CD4-positive, alpha-beta memory T cell (primary cell): ENCODE measurements around the gene ZNF665. TPM values are rescaled to one million over a fixed set of nuclear protein-coding genes. Genes with fewer than 3 reads are reported as not detected.

Experiments
- CTCF ChIA-PET: fragments of 350-600 bp; sonication (Branson Sonifier 250); formaldehyde crosslinking; loops from one replicate; lab custom pipeline; 2021; ENCODE audit warnings: inconsistent platforms; ENCODE audit not compliant: partially characterized antibody; lab: Charles Lee
- POLR2A ChIA-PET: fragments of 350-600 bp; sonication (Branson Sonifier 250); formaldehyde crosslinking; loops from one replicate; lab custom pipeline; 2021; ENCODE audit not compliant: partially characterized antibody; lab: Charles Lee
- DNase-seq, 5 donors: peaks; one replicate each; pipeline versions ENCODE4 v3.0.0 to v3.0.0-alpha.2; 2020 to 2022; ENCODE audit warnings: mixed read lengths in 1 of 5
- H3K27ac ChIP-seq: one replicate; pipeline ENCODE4 v1.7.0; 2013; ENCODE audit warnings: low read depth, low read length
- H3K27me3 ChIP-seq: 2 replicates; pipeline ENCODE4 v1.7.0; 2013; ENCODE audit warnings: mild to moderate bottlenecking, low read length, moderate library complexity; ENCODE audit not compliant: insufficient read depth
- H3K36me3 ChIP-seq: 2 replicates; pipeline ENCODE4 v1.7.0; 2013; ENCODE audit warnings: mild to moderate bottlenecking, low read length, moderate library complexity; ENCODE audit not compliant: insufficient read depth
- H3K4me1 ChIP-seq: 2 replicates; pipeline ENCODE4 v1.7.0; 2013; ENCODE audit warnings: mild to moderate bottlenecking, low read length, moderate library complexity; ENCODE audit not compliant: insufficient read depth
- H3K4me3 ChIP-seq, 2 donors: one replicate each; pipeline ENCODE4 v1.7.0; 2013; ENCODE audit warnings: low read length in 2 of 2, mild to moderate bottlenecking in 1 of 2
- H3K9me3 ChIP-seq, 2 donors: one replicate each; pipeline ENCODE4 v1.7.0; 2013; ENCODE audit warnings: low read length in 2 of 2, control low read depth in 1 of 2; ENCODE audit not compliant: control insufficient read depth in 1 of 2
- H3K27ac Mint-ChIP-seq, 7 donors: one replicate each; pipeline ENCODE4 v1.8.0; 2020 to 2021; ENCODE audit warnings: mixed read lengths in 7 of 7, mild to moderate bottlenecking in 6 of 7, inconsistent platforms in 3 of 7, moderate library complexity in 3 of 7
- H3K27me3 Mint-ChIP-seq, 2 donors: one replicate each; pipeline ENCODE4 v1.8.0; 2020 to 2021; ENCODE audit warnings: mixed read lengths in 2 of 2
- H3K36me3 Mint-ChIP-seq, 2 donors: one replicate each; pipeline ENCODE4 v1.8.0; 2020 to 2021; ENCODE audit warnings: mixed read lengths in 2 of 2, inconsistent platforms in 1 of 2, mild to moderate bottlenecking in 1 of 2
- H3K4me1 Mint-ChIP-seq, 4 donors: one replicate each; pipeline ENCODE4 v1.8.0; 2020 to 2021; ENCODE audit warnings: mixed read lengths in 4 of 4, mild to moderate bottlenecking in 1 of 4
- H3K4me3 Mint-ChIP-seq, 8 donors: one replicate each; pipeline ENCODE4 v1.8.0; 2020 to 2021; ENCODE audit warnings: mixed read lengths in 8 of 8, mild to moderate bottlenecking in 7 of 8, moderate library complexity in 6 of 8, inconsistent platforms in 3 of 8
- H3K9me3 Mint-ChIP-seq, 8 donors: one replicate each; pipeline ENCODE4 v1.8.0; 2020 to 2021; ENCODE audit warnings: mixed read lengths in 8 of 8, mild to moderate bottlenecking in 5 of 8, inconsistent platforms in 3 of 8, moderate library complexity in 1 of 8
- intact Hi-C: fragments of 100-400 bp; cut with micrococcal nuclease; formaldehyde crosslinking; loops from one replicate; pipeline ENCODE4 v1.15.1; 2023
- polyA plus RNA-seq, 2 donors: library from polyadenylated mRNA; unstranded; fragments of 300-500 nt; fragmentation: Illumina TruSeq; gene quantifications; one replicate each; pipeline ENCODE4 v1.2.3, GENCODE V29; 2021
- total RNA-seq, 2 experiments: library from RNA; stranded (reverse); gene quantifications; one replicate each; pipeline ENCODE4 v1.2.3, GENCODE V29; 2021

Gene ZNF665
- total and polyA plus RNA-seq, 4 experiments from 2014 or later, result 6.6 to 8.7 (median 7.4) TPM

- H3K9me3 ChIP-seq, result peaks cover 0 to 3% of the 10 kb centered on the region in 2 donors
- H3K27ac ChIP-seq, result no peak overlapping the region
- ChIA-PET POLR2A (no interaction called here), CTCF (no interaction called here)
- no peaks in the 10 kb centered on the region for H3K27me3 ChIP-seq
- H3K4me1 ChIP-seq, result no peaks in the 10 kb centered on the region
- Mint-ChIP-seq H3K36me3 (peaks cover 39 to 53% of the 10 kb centered on the region in 2 donors), H3K4me3 (no peak overlapping the region), H3K27ac (no peak overlapping the region), H3K4me1 (no peaks in the 10 kb centered on the region), H3K9me3 (peaks cover 4 to 43% (median 33%) of the 10 kb centered on the region in 8 donors), H3K27me3 (no peaks in the 10 kb centered on the region)
- no peak for DNase-seq
- intact Hi-C loops, result no loop called here
- peaks cover 5% of the 10 kb centered on the region for H3K36me3 ChIP-seq
- H3K4me3 ChIP-seq, result no peak overlapping the region
These were observed 9.9 kb downstream of the ZNF665 start for GRCh38 chr19:53183146-53183764.

GRCh38 chr19:53182202-53182601 lies 11.0 kb downstream of the ZNF665 start:
- H3K27ac ChIP-seq, result no peak overlapping the region
- H3K27me3 ChIP-seq, result no peaks in the 10 kb centered on the region
- H3K9me3 ChIP-seq, result peaks cover 0 to 3% of the 10 kb centered on the region in 2 donors
- H3K4me1 Mint-ChIP-seq, result no peaks in the 10 kb centered on the region
- H3K36me3 ChIP-seq, result peaks cover 5% of the 10 kb centered on the region
- no peaks in the 10 kb centered on the region for H3K4me1 ChIP-seq
- H3K27me3 Mint-ChIP-seq, result no peaks in the 10 kb centered on the region
- no peak overlapping the region for H3K27ac Mint-ChIP-seq
- CTCF ChIA-PET, result no interaction called here
- DNase-seq, result no peak
- no peak overlapping the region for H3K4me3 ChIP-seq
- no peak overlapping the region for H3K4me3 Mint-ChIP-seq
- POLR2A ChIA-PET, result no interaction called here
- intact Hi-C loops, result no loop called here
- H3K36me3 Mint-ChIP-seq, result peaks cover 47 to 60% of the 10 kb centered on the region in 2 donors
- H3K9me3 Mint-ChIP-seq, result peaks cover 4 to 53% (median 43%) of the 10 kb centered on the region in 8 donors

- POLR2A ChIA-PET, result no interaction called here
- CTCF ChIA-PET, result no interaction called here
- peaks cover 0 to 9% of the 10 kb centered on the region in 2 donors for H3K9me3 ChIP-seq
These were observed 15.2 kb downstream of the ZNF665 start for GRCh38 chr19:53177986-53178385.

GRCh38 chr19:53172889-53173288 lies 20.3 kb downstream of the ZNF665 start:
- intact Hi-C loops, result no loop called here
- no peaks in the 10 kb centered on the region for H3K4me1 ChIP-seq
- no peak overlapping the region for H3K27ac ChIP-seq
- Mint-ChIP-seq H3K4me3 (no peak overlapping the region), H3K36me3 (peaks cover 39 to 42% of the 10 kb centered on the region in 2 donors), H3K4me1 (no peaks in the 10 kb centered on the region), H3K27ac (no peak overlapping the region), H3K9me3 (peaks cover 1 to 78% (median 64%) of the 10 kb centered on the region in 8 donors), H3K27me3 (peaks cover 0 to 1% of the 10 kb centered on the region in 2 donors)
- H3K9me3 ChIP-seq, result peaks cover 0 to 6% of the 10 kb centered on the region in 2 donors
- POLR2A ChIA-PET, result no interaction called here
- no peak for DNase-seq
- no peaks in the 10 kb centered on the region for H3K36me3 ChIP-seq
- H3K4me3 ChIP-seq, result no peak overlapping the region
- CTCF ChIA-PET, result interaction anchor here (0.8 kb wide), 1 partner anchor 574 kb away, joined by 3 read pairs; no protein-coding TSS in a partner anchor
- H3K27me3 ChIP-seq, result no peaks in the 10 kb centered on the region

More at GRCh38 chr19:53177986-53178385, 15.2 kb downstream of the ZNF665 start:
- no peak for DNase-seq
- peaks cover 48 to 64% of the 10 kb centered on the region in 2 donors for H3K36me3 Mint-ChIP-seq
- intact Hi-C loops, result no loop called here
- no peak overlapping the region for H3K4me3 Mint-ChIP-seq
- H3K9me3 Mint-ChIP-seq, result peaks cover 4 to 77% (median 60%) of the 10 kb centered on the region in 8 donors
- H3K4me1 Mint-ChIP-seq, result no peaks in the 10 kb centered on the region
- Histone ChIP-seq H3K27me3 (no peaks in the 10 kb centered on the region), H3K27ac (no peak overlapping the region), H3K4me3 (no peak overlapping the region), H3K4me1 (no peaks in the 10 kb centered on the region), H3K36me3 (peaks cover 5% of the 10 kb centered on the region)
- no peaks in the 10 kb centered on the region for H3K27me3 Mint-ChIP-seq
- H3K27ac Mint-ChIP-seq, result no peak overlapping the region

GRCh38 chr19:53165691-53166091 lies 27.5 kb downstream of the ZNF665 start:
- CTCF ChIA-PET, result interaction anchor here (0.7 kb wide), 1 partner anchor 89 kb away, joined by 3 read pairs; no protein-coding TSS in a partner anchor
- DNase-seq, result no peak
- POLR2A ChIA-PET, result no interaction called here
- Mint-ChIP-seq H3K4me3 (no peak overlapping the region), H3K36me3 (peaks cover 22 to 37% of the 10 kb centered on the region in 2 donors), H3K27me3 (no peaks in the 10 kb centered on the region), H3K4me1 (no peaks in the 10 kb centered on the region), H3K9me3 (peaks cover 0 to 84% (median 68%) of the 10 kb centered on the region in 8 donors), H3K27ac (no peak overlapping the region)
- Histone ChIP-seq H3K4me3 (no peak overlapping the region), H3K27ac (no peak overlapping the region), H3K4me1 (no peaks in the 10 kb centered on the region), H3K9me3 (peaks cover 0 to 29% of the 10 kb centered on the region in 2 donors), H3K36me3 (no peaks in the 10 kb centered on the region), H3K27me3 (no peaks in the 10 kb centered on the region)
- intact Hi-C loops, result no loop called here

GRCh38 chr19:53161123-53161522 lies 32.0 kb downstream of the ZNF665 start:
- H3K27ac ChIP-seq, result no peak overlapping the region
- no peak for DNase-seq
- Mint-ChIP-seq H3K27me3 (peaks cover 0 to 6% of the 10 kb centered on the region in 2 donors), H3K36me3 (peaks cover 31 to 44% of the 10 kb centered on the region in 2 donors), H3K4me3 (peak overlapping the region in 4 of 8 donors; percentile 14 to 34 (median 22)), H3K9me3 (peaks cover 3 to 85% (median 61%) of the 10 kb centered on the region in 8 donors), H3K27ac (peak overlapping the region in 1 of 7 donors; percentile 39), H3K4me1 (peaks cover 9 to 30% (median 10%) of the 10 kb centered on the region in 4 donors)
- CTCF ChIA-PET, result interaction anchor here (1.0 kb wide), 1 partner anchor 9 kb away, joined by 3 read pairs; no protein-coding TSS in a partner anchor
- POLR2A ChIA-PET, result no interaction called here
- intact Hi-C loops, result no loop called here
- no peaks in the 10 kb centered on the region for H3K36me3 ChIP-seq
- no peaks in the 10 kb centered on the region for H3K27me3 ChIP-seq
- peaks cover 0 to 22% of the 10 kb centered on the region in 2 donors for H3K9me3 ChIP-seq
- no peak overlapping the region for H3K4me3 ChIP-seq
- peaks cover 18% of the 10 kb centered on the region for H3K4me1 ChIP-seq

- H3K4me3 ChIP-seq, result no peak overlapping the region
- H3K4me1 ChIP-seq, result peaks cover 18% of the 10 kb centered on the region
- Mint-ChIP-seq H3K9me3 (peaks cover 3 to 81% (median 58%) of the 10 kb centered on the region in 8 donors), H3K36me3 (peaks cover 27 to 40% of the 10 kb centered on the region in 2 donors), H3K27me3 (peaks cover 0 to 6% of the 10 kb centered on the region in 2 donors), H3K27ac (no peak overlapping the region), H3K4me3 (peak overlapping the region in 1 of 8 donors; percentile 61), H3K4me1 (peaks cover 9 to 30% (median 10%) of the 10 kb centered on the region in 4 donors)
- no peaks in the 10 kb centered on the region for H3K36me3 ChIP-seq
- ChIA-PET POLR2A (no interaction called here), CTCF (no interaction called here)
- H3K27ac ChIP-seq, result no peak overlapping the region
- intact Hi-C loops, result no loop called here
- H3K9me3 ChIP-seq, result peaks cover 0 to 14% of the 10 kb centered on the region in 2 donors
- H3K27me3 ChIP-seq, result no peaks in the 10 kb centered on the region
- DNase-seq, result no peak
These were observed 32.8 kb downstream of the ZNF665 start for GRCh38 chr19:53160350-53160749.
